ENCODE results near the gene INPP4A. TPM values are rescaled to one million over a fixed set of nuclear protein-coding genes. Genes with fewer than 3 reads are reported as not detected.

INPP4A gene
- total and polyA plus RNA-seq, 9 of the 15 experiments (the other 6 are each of a cell fraction or from before 2014, with no cell fraction given): 1.8 to 15.7 (median 8.3) TPM

GRCh38 chr2:98500561-98500960 lies 55.9 kb downstream of the INPP4A start:
- no peaks in the 10 kb centered on the region for H3K9me1 ChIP-seq (ENCODE audit: control insufficient read depth, insufficient read depth, low read length)
- CTCF ChIA-PET (ENCODE audit: low intra/inter-chr PET ratio): no interaction called here
- ATAC-seq (no peak), FAIRE-seq (no peak), DNase-seq (ENCODE audit: extremely low read depth in 1 of 4, low spot score in 3 of 4) (no peak)
- H2AFZ ChIP-seq (ENCODE audit: low read depth, low read length): no peak overlapping the region
- H3K27ac ChIP-seq (ENCODE audit: extremely low read depth, low read depth, low read length): no peak overlapping the region
- H3K27me3 ChIP-seq (ENCODE audit: control insufficient read depth in 2 of 2, insufficient read depth in 2 of 2, low read length in 2 of 2): no peaks in the 10 kb centered on the region
- H3K9me3 ChIP-seq (replicated peaks; ENCODE audit: control insufficient read depth, insufficient read depth, low read depth, low read length): 0 out of 2 replicates have a peak, but pooled peaks cover 2% of the 10 kb centered on the region
- BruUV-seq (replicated peaks): no TSS peak
- POLR2A ChIA-PET: no interaction called here
- H3K36me3 ChIP-seq (ENCODE audit: control insufficient read depth, insufficient read depth, low read length): no peaks in the 10 kb centered on the region; the same call in 1 of the 3 replicates
- intact Hi-C loops (cut with micrococcal nuclease): no loop called here
- H3K79me2 ChIP-seq (ENCODE audit: control insufficient read depth, insufficient read depth, low read length): no peaks in the 10 kb centered on the region
- in situ Hi-C loops (cut with MboI): no loop called here
- 60% methylated on average over 1 of the region's 1 CpG for WGBS (ENCODE audit: insufficient coverage, low coverage, missing lambda C conversion rate)
- no peak overlapping the region for H3K9ac ChIP-seq (ENCODE audit: insufficient read depth in 1 of 2, low read depth in 2 of 2, low read length in 2 of 2)
- 0 out of 5 replicates have a peak, but pooled peaks cover 0 to 6% of the 10 kb centered on the region in 2 experiments for H3K4me1 ChIP-seq (replicated peaks in 1 of 2; ENCODE audit: control insufficient read depth in 2 of 2, insufficient read depth in 2 of 2, low read length in 2 of 2)
- H4K20me1 ChIP-seq (replicated peaks; ENCODE audit: control insufficient read depth, insufficient read depth, low read length): no peaks in the 10 kb centered on the region; the same call in 1 of the 2 replicates
- no peak overlapping the region for H3K4me3 ChIP-seq
- no peak overlapping the region for H3K4me2 ChIP-seq (ENCODE audit: insufficient read depth, low read length)
- TF ChIP-seq EHMT2 (IDR thresholded peaks at IDR 0.05) (no peak), ZFP91 (CRISPR knock-in tag; IDR thresholded peaks at IDR 0.05) (no peak), SFPQ (IDR thresholded peaks at IDR 0.05; ENCODE audit: low read depth, low read length) (no peak), ZBTB9 (CRISPR knock-in tag; IDR thresholded peaks at IDR 0.05) (no peak), ZNF277 (CRISPR knock-in tag; IDR thresholded peaks at IDR 0.05; ENCODE audit: borderline replicate concordance) (no peak), ZBTB2 (IDR thresholded peaks at IDR 0.05) (no peak), THAP7 (CRISPR knock-in tag; IDR thresholded peaks at IDR 0.05) (no peak), HBP1 (CRISPR knock-in tag; IDR thresholded peaks at IDR 0.05) (no peak), GTF2A2 (tag; IDR thresholded peaks at IDR 0.05) (no peak), GATAD2A (IDR thresholded peaks at IDR 0.05) (no peak), ZNF143 (CRISPR knock-in tag; IDR thresholded peaks at IDR 0.05) (no peak)
